ENCODE measurements around the gene VPS39. TPM values are rescaled to one million over a fixed set of nuclear protein-coding genes. Genes with fewer than 3 reads are reported as not detected.

The VPS39 gene
- total and polyA plus RNA-seq, 2 of the 13 experiments (the other 11 are each of a cell fraction or from before 2014, with no cell fraction given): 22.9 to 32.0 TPM

GRCh38 chr15:42129364-42129763, 78.7 kb downstream of the VPS39 start:
- in situ Hi-C loops (cut with HindIII; ENCODE audit: extremely low pct_ligation_motif_present, low pct_unique_long_range_greater_than_20kb): no loop called here
- WGBS (ENCODE audit: low lambda C conversion rate): 12% methylated on average over 2 of the region's 2 CpGs

More at GRCh38 chr15:42129364-42129763, 78.7 kb downstream of the VPS39 start:
- Histone ChIP-seq H3K79me2 (ENCODE audit: insufficient read depth, low read length) (no peaks in the 10 kb centered on the region), H4K20me1 (ENCODE audit: insufficient read depth, low read length) (no peaks in the 10 kb centered on the region), H3K9ac (ENCODE audit: insufficient read depth, low read depth, low read length) (no peak overlapping the region), H3K27me3 (ENCODE audit: control insufficient read depth in 1 of 2, insufficient read depth in 2 of 2, low read length in 2 of 2) (peaks cover 2 to 13% of the 10 kb centered on the region in 2 experiments; a peak in 1 of 5 replicates), H3K27ac (ENCODE audit: extremely low read length, insufficient read depth, low read length) (no peak overlapping the region), H2AFZ (ENCODE audit: low read length) (no peak overlapping the region), H3K4me3 (replicated peaks in 1 of 3; ENCODE audit: insufficient read depth in 1 of 3, low read depth in 2 of 3, low read length in 3 of 3) (no peak overlapping the region), H3K36me3 (replicated peaks in 1 of 2; ENCODE audit: control insufficient read depth in 1 of 2, insufficient read depth in 2 of 2, low read length in 2 of 2) (no peaks in the 10 kb centered on the region), H3K4me2 (ENCODE audit: low read depth, low read length) (no peak overlapping the region), H3K4me1 (ENCODE audit: insufficient read depth, low read length) (peaks cover 12% of the 10 kb centered on the region), H3K9me3 (ENCODE audit: low read length) (no peaks in the 10 kb centered on the region)
- intact Hi-C loops (cut with micrococcal nuclease; ENCODE audit: unreplicated experiment): no loop called here
- ATAC-seq: no peak
- BruUV-seq (replicated peaks): no TSS peak
- no peak for FAIRE-seq
- CTCF ChIA-PET (ENCODE audit: low intra/inter-chr PET ratio, low total read pairs): no interaction called here
- POLR2A ChIA-PET: no interaction called here
- TF ChIP-seq ZBTB14 (CRISPR knock-in tag; IDR thresholded peaks at IDR 0.05): no peak
- no peak for TF ChIP-seq HCFC1 (IDR thresholded peaks at IDR 0.05; ENCODE audit: low read depth, low read length)
- TF ChIP-seq KLF9 (CRISPR knock-in tag; IDR thresholded peaks at IDR 0.05; ENCODE audit: low read depth): no peak
- TF ChIP-seq, protein P1, sequence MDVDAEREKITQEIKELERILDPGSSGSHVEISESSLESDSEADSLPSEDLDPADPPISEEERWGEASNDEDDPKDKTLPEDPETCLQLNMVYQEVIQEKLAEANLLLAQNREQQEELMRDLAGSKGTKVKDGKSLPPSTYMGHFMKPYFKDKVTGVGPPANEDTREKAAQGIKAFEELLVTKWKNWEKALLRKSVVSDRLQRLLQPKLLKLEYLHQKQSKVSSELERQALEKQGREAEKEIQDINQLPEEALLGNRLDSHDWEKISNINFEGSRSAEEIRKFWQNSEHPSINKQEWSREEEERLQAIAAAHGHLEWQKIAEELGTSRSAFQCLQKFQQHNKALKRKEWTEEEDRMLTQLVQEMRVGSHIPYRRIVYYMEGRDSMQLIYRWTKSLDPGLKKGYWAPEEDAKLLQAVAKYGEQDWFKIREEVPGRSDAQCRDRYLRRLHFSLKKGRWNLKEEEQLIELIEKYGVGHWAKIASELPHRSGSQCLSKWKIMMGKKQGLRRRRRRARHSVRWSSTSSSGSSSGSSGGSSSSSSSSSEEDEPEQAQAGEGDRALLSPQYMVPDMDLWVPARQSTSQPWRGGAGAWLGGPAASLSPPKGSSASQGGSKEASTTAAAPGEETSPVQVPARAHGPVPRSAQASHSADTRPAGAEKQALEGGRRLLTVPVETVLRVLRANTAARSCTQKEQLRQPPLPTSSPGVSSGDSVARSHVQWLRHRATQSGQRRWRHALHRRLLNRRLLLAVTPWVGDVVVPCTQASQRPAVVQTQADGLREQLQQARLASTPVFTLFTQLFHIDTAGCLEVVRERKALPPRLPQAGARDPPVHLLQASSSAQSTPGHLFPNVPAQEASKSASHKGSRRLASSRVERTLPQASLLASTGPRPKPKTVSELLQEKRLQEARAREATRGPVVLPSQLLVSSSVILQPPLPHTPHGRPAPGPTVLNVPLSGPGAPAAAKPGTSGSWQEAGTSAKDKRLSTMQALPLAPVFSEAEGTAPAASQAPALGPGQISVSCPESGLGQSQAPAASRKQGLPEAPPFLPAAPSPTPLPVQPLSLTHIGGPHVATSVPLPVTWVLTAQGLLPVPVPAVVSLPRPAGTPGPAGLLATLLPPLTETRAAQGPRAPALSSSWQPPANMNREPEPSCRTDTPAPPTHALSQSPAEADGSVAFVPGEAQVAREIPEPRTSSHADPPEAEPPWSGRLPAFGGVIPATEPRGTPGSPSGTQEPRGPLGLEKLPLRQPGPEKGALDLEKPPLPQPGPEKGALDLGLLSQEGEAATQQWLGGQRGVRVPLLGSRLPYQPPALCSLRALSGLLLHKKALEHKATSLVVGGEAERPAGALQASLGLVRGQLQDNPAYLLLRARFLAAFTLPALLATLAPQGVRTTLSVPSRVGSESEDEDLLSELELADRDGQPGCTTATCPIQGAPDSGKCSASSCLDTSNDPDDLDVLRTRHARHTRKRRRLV (CRISPR knock-in tag; IDR thresholded peaks at IDR 0.05): no peak
- no peak for TF ChIP-seq POLR2G (IDR thresholded peaks at IDR 0.05; ENCODE audit: low read depth, low read length)
- no peak for TF ChIP-seq SP140L (CRISPR knock-in tag; IDR thresholded peaks at IDR 0.05; ENCODE audit: borderline replicate concordance)
- TF ChIP-seq POLR2A (IDR thresholded peaks at IDR 0.05; ENCODE audit: insufficient read depth in 1 of 2, low read depth in 2 of 2, low read length in 2 of 2): no peak
- no peak for TF ChIP-seq SOX13 (IDR thresholded peaks at IDR 0.05)
- TF ChIP-seq SOX13 (CRISPR knock-in tag; conservative IDR thresholded peaks at IDR 0.05 in 1 of 2, IDR thresholded peaks at IDR 0.05 in 1 of 2): no peak
- TF ChIP-seq ZNF256 (CRISPR knock-in tag; conservative IDR thresholded peaks at IDR 0.05): no peak
- no peak for TF ChIP-seq FOXP1 (IDR thresholded peaks at IDR 0.05)
- no peak for TF ChIP-seq FOXP1 (CRISPR knock-in tag; IDR thresholded peaks at IDR 0.05)
- TF ChIP-seq, protein P2, sequence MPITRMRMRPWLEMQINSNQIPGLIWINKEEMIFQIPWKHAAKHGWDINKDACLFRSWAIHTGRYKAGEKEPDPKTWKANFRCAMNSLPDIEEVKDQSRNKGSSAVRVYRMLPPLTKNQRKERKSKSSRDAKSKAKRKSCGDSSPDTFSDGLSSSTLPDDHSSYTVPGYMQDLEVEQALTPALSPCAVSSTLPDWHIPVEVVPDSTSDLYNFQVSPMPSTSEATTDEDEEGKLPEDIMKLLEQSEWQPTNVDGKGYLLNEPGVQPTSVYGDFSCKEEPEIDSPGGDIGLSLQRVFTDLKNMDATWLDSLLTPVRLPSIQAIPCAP (CRISPR knock-in tag; IDR thresholded peaks at IDR 0.05; ENCODE audit: low read depth): no peak
- no peak for TF ChIP-seq RBM22 (optimal IDR thresholded peaks at IDR 0.05; ENCODE audit: low read length)
- no peak for TF ChIP-seq ZNF501 (CRISPR knock-in tag; IDR thresholded peaks at IDR 0.05)
- TF ChIP-seq SOX6 (IDR thresholded peaks at IDR 0.05): no peak
- TF ChIP-seq SOX6 (CRISPR knock-in tag; IDR thresholded peaks at IDR 0.05): no peak
- TF ChIP-seq ATRX (CRISPR knock-in tag; IDR thresholded peaks at IDR 0.05; ENCODE audit: borderline replicate concordance): no peak
- no peak for TF ChIP-seq HDAC1 (CRISPR knock-in tag; IDR thresholded peaks at IDR 0.05)
- no peak for DNase-seq (ENCODE audit: low spot score)

All from HepG2 (cell line).